Colonic mucosa (tissue), 4 donors: ENCODE data around the gene F8A1. TPM values are rescaled to one million over a fixed set of nuclear protein-coding genes. Genes with fewer than 3 reads are reported as not detected.
"Not testable (repeated sequence)": the region's sequence is repeated elsewhere in the genome, so short reads cannot be mapped to it uniquely, and the experiment has no call there.

Source experiments
- DNase-seq: peaks from one replicate; pipeline ENCODE4 v3.0.0-alpha.2; 2020
- H3K27ac ChIP-seq: fragments of 200-600 bp; one replicate; pipeline ENCODE4 v1.8.0; 2021
- H3K27me3 ChIP-seq: fragments of 200-600 bp; one replicate; pipeline ENCODE4 v1.8.0; 2021
- H3K36me3 ChIP-seq: fragments of 200-600 bp; one replicate; pipeline ENCODE4 v1.8.0; 2021
- H3K4me1 ChIP-seq: fragments of 200-600 bp; one replicate; pipeline ENCODE4 v1.8.0; 2021; ENCODE audit warnings: mild to moderate bottlenecking
- H3K4me3 ChIP-seq: fragments of 200-600 bp; one replicate; pipeline ENCODE4 v1.8.0; 2021
- H3K9ac ChIP-seq, 2 donors: one replicate each; pipeline ENCODE4 v1.7.0; 2013; ENCODE audit warnings: control low read depth in 2 of 2, low read depth in 2 of 2, low read length in 2 of 2
- H3K9me3 ChIP-seq: fragments of 200-600 bp; one replicate; pipeline ENCODE4 v1.8.0; 2021
- CTCF ChIP-seq: fragments of 200-600 bp; IDR thresholded peaks from one replicate; pipeline ENCODE4 v1.8.0; 2022; ENCODE audit warnings: antibody characterized with exemption, mild to moderate bottlenecking
- intact Hi-C: fragments of 100-400 bp; cut with DNase I; formaldehyde crosslinking; loops from one replicate; pipeline ENCODE4 v1.14.1; 2022
- total RNA-seq, 2 donors: library from RNA; stranded (reverse); fragmentation: NEBNext Ultra II Directional in 1 of 2; extraction: Animal tissue kit (Norgen Biotek cat#: 25700) in 1 of 2; gene quantifications; one replicate each; pipeline ENCODE4 v1.2.1, GENCODE V29; 2021
- donor health status: healthy.
- donor health status: DM: no; HTN: no; CAD: no.
- donor health status: DM: no; HTN: no; CAD: no.

The F8A1 gene
- 10 to 100 TPM; 32.8 to 39.2 TPM for total RNA-seq

DNA sequence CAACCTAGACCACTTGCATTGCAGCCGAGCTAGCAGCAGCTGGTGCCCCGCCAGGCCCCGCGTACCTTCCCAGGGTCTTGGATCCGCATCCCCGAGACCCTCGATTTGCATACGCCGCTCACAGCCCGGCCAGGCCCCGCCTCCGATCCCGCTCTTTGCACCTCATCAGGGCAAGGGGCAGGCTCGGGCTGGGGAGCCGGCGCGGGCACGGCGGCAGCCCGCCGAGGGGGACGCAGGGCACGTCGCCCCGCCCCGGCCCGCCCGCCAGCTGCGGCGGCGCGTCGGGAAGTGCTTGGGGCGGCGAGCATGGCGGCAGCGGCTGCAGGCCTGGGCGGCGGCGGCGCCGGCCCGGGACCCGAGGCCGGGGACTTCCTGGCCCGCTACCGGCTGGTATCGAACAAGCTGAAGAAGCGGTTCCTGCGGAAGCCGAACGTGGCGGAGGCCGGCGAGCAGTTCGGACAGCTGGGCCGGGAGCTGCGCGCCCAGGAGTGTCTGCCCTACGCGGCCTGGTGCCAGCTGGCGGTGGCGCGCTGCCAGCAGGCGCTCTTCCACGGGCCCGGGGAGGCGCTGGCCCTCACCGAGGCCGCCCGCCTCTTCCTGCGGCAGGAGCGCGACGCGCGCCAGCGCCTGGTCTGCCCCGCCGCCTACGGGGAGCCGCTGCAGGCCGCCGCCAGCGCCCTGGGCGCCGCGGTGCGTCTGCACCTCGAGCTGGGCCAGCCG, at the start of gene F8A1:
Gene F8A1, plus strand, starts transcription at position 287 of the 720 bp plus-strand sequence. Its CDS starts 20 bp downstream, at position 307.
- H3K4me3 ChIP-seq, DNase-seq, H3K9ac ChIP-seq, H3K36me3 ChIP-seq, H3K27me3 ChIP-seq, H3K4me1 ChIP-seq, H3K9me3 ChIP-seq, H3K27ac ChIP-seq, intact Hi-C loops: not testable (repeated sequence)

GRCh38 chrX:154840856-154841255, 45.3 kb upstream of the F8A1 start:
- H3K27ac ChIP-seq = no peak overlapping the region
- no peak for DNase-seq
- intact Hi-C loops = no loop called here
- TF ChIP-seq CTCF = peak; percentile 46
- no peaks in the 10 kb centered on the region for H3K27me3 ChIP-seq
- no peak overlapping the region for H3K9ac ChIP-seq
- no peak overlapping the region for H3K4me3 ChIP-seq
- no peaks in the 10 kb centered on the region for H3K36me3 ChIP-seq
- H3K9me3 ChIP-seq = no peaks in the 10 kb centered on the region
- H3K4me1 ChIP-seq = no peaks in the 10 kb centered on the region

DNA sequence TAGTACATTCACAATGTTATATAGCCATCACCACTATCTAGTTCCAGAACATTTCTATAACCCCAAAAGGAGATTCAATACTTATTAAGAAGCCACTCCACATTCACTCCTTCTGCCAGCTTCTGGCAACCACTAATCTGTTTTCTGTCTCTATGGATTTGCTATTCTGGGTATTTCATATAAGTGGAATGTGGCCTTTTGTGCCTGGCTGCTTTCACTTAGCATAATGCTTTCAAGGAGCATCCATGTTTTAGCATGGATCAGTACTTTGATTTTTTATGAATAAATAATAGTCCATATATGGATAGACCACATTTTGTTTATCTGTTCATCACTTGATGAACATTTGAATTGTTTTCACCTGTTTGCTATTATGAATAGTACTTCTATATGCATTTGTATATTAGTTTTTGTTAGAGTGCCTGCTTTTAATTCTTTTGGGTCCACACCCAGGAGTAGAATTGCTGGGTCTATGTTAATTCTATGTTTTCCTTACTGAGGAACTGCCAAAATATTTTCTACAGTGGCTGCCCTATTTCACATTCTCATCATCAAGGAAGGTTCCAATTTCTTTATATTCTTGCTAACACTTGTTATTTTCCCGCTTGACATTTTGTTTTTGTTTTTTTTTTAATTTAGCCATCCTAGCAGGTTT, 35.1 kb upstream of the F8A1 start:
- Histone ChIP-seq H3K4me1 (no peaks in the 10 kb centered on the region), H3K4me3 (no peak overlapping the region), H3K36me3 (no peaks in the 10 kb centered on the region), H3K27ac (no peak overlapping the region), H3K9ac (no peak overlapping the region), H3K27me3 (no peaks in the 10 kb centered on the region), H3K9me3 (no peaks in the 10 kb centered on the region)
- TF ChIP-seq CTCF = no peak
- intact Hi-C loops = no loop called here
- no peak for DNase-seq

- no peaks in the 10 kb centered on the region for H3K27me3 ChIP-seq
- intact Hi-C loops = no loop called here
- H3K36me3 ChIP-seq = no peaks in the 10 kb centered on the region
- H3K4me3 ChIP-seq = no peak overlapping the region
- H3K9me3 ChIP-seq = no peaks in the 10 kb centered on the region
- no peak for TF ChIP-seq CTCF
- no peak overlapping the region for H3K9ac ChIP-seq
- H3K27ac ChIP-seq = no peak overlapping the region
- no peak for DNase-seq
- H3K4me1 ChIP-seq = no peaks in the 10 kb centered on the region
Observed at GRCh38 chrX:154855256-154855655, 30.9 kb upstream of the F8A1 start.

GRCh38 chrX:154868522-154868921, 17.6 kb upstream of the F8A1 start:
- H3K27me3 ChIP-seq, H3K9me3 ChIP-seq, H3K36me3 ChIP-seq, H3K4me3 ChIP-seq, H3K4me1 ChIP-seq, H3K9ac ChIP-seq, DNase-seq, intact Hi-C loops, H3K27ac ChIP-seq: not testable (repeated sequence)

GRCh38 chrX:154873329-154873728, 12.8 kb upstream of the F8A1 start:
- H3K27ac ChIP-seq = no peak overlapping the region
- no peaks in the 10 kb centered on the region for H3K4me1 ChIP-seq
- H3K27me3 ChIP-seq = no peaks in the 10 kb centered on the region
- intact Hi-C loops = no loop called here
- H3K9me3 ChIP-seq = no peaks in the 10 kb centered on the region
- no peak for DNase-seq
- H3K9ac ChIP-seq = no peak overlapping the region
- TF ChIP-seq CTCF = no peak
- H3K4me3 ChIP-seq = no peak overlapping the region
- no peaks in the 10 kb centered on the region for H3K36me3 ChIP-seq

- H3K36me3 ChIP-seq, H3K4me3 ChIP-seq, H3K9me3 ChIP-seq, H3K4me1 ChIP-seq, H3K9ac ChIP-seq, DNase-seq, intact Hi-C loops, H3K27ac ChIP-seq, H3K27me3 ChIP-seq: not testable (repeated sequence)
Observed at GRCh38 chrX:154884069-154884468, 2.1 kb upstream of the F8A1 start.

DNA sequence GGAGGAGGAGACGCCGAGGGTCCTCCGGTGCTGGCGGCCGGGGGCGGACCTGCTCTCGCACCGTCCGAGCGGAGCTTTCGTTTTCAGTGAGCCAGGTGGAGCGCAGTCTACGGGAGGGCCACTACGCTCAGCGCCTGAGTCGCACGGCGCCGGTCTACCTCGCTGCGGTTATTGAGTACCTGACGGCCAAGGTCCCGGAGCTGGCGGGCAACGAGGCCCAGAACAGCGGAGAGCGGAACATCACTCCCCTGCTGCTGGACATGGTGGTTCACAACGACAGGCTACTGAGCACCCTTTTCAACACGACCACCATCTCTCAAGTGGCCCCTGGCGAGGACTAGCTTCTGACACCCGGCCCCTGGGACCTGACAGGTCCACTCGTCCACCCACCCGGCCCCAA, 1.1 kb upstream of the F8A1 start:
- H3K9me3 ChIP-seq, DNase-seq, H3K27ac ChIP-seq, H3K4me3 ChIP-seq, H3K9ac ChIP-seq, intact Hi-C loops, H3K36me3 ChIP-seq, H3K4me1 ChIP-seq, H3K27me3 ChIP-seq: not testable (repeated sequence)

DNA sequence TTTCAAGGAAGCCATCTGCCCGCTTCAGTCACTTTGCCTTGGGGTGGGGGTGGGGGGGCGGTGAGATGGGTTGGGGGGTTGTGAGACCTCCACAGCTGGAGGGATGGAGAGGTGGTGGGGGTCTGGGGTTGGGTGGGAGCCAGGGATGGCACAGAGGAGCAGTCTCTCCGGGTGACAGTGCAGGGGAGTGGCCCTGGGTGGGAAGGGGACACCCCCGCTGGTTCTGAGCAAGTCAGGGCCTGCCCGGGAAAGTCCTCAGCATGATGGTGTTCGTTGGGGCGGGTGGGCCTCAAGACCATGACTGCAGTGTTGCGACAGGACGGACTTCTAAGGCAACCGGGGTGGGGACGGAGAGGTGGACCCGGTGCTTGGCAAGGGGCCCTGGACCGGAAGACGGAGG, 606 bp upstream of the F8A1 start:
- intact Hi-C loops, DNase-seq, H3K36me3 ChIP-seq, H3K9me3 ChIP-seq, H3K27me3 ChIP-seq, H3K9ac ChIP-seq, H3K4me3 ChIP-seq, H3K27ac ChIP-seq, H3K4me1 ChIP-seq: not testable (repeated sequence)

DNA sequence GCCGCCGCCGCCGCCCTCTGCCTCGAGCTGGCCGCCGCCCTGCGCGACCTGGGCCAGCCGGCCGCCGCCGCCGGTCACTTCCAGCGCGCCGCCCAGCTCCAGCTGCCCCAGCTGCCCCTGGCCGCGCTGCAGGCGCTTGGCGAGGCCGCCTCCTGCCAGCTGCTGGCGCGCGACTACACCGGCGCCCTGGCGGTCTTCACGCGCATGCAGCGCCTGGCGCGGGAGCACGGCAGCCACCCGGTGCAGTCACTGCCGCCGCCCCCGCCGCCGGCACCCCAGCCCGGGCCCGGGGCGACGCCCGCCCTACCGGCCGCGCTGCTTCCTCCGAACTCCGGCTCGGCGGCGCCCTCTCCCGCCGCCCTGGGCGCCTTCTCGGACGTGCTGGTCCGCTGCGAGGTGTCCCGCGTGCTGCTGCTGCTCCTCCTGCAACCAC, 650 bp downstream of the F8A1 start:
- H3K9ac ChIP-seq, DNase-seq, intact Hi-C loops, H3K36me3 ChIP-seq, H3K4me3 ChIP-seq, H3K4me1 ChIP-seq, H3K27me3 ChIP-seq, H3K27ac ChIP-seq, H3K9me3 ChIP-seq: not testable (repeated sequence)
